ENCODE measurements around the gene ENHO. TPM values are rescaled to one million over a fixed set of nuclear protein-coding genes. Genes with fewer than 3 reads are reported as not detected.

Gene ENHO
- total and polyA plus RNA-seq, 10 of the 15 experiments (the other 5 are each of a cell fraction or from before 2014, with no cell fraction given) = not detected

GRCh38 chr9:34555500-34555899 lies 32.7 kb upstream of the ENHO start:
- WGBS (ENCODE audit: insufficient coverage, insufficient replicate concordance, low lambda C conversion rate, missing lambda C conversion rate) = 32% methylated on average over 5 of the region's 5 CpGs
- H3K79me2 ChIP-seq (ENCODE audit: control insufficient read depth, insufficient read depth, low read length) = no peaks in the 10 kb centered on the region
- H3K9me3 ChIP-seq (replicated peaks; ENCODE audit: control insufficient read depth, insufficient read depth, low read length) = no peaks in the 10 kb centered on the region
- ATAC-seq (no peak), FAIRE-seq (no peak), DNase-seq (ENCODE audit: low read depth, low spot score) (no peak)
- H3K27ac ChIP-seq (ENCODE audit: control insufficient read depth, insufficient read depth) = no peak overlapping the region
- H3K9ac ChIP-seq (ENCODE audit: control insufficient read depth, insufficient read depth, low read length) = no peak overlapping the region
- ChIA-PET CTCF (no interaction called here), RAD21 (ENCODE audit: unreplicated experiment) (no interaction called here), POLR2A (no interaction called here), SMC1A (ENCODE audit: uncharacterized antibody, unreplicated experiment) (no interaction called here)
- in situ Hi-C loops (cut with MboI) = no loop called here
- no peaks in the 10 kb centered on the region for H3K4me1 ChIP-seq (ENCODE audit: control insufficient read depth, insufficient read depth, low read length)
- intact Hi-C loops (cut with micrococcal nuclease; ENCODE audit: unreplicated experiment) = no loop called here
- H2AFZ ChIP-seq (ENCODE audit: control insufficient read depth, low read depth, low read length) = no peak overlapping the region
- no peaks in the 10 kb centered on the region; the same call in none of the 2 replicates for H4K20me1 ChIP-seq (ENCODE audit: control insufficient read depth, insufficient read depth)
- no TSS peak for BruUV-seq (replicated peaks)
- H3K4me2 ChIP-seq (ENCODE audit: control insufficient read depth, insufficient read depth) = no peak overlapping the region
- H3K27me3 ChIP-seq (replicated peaks in 1 of 2; ENCODE audit: control insufficient read depth in 2 of 2, insufficient read depth in 2 of 2, low read length in 1 of 2) = peaks cover 0 to 6% of the 10 kb centered on the region in 2 experiments
- H3K4me3 ChIP-seq = no peak overlapping the region
- no peaks in the 10 kb centered on the region for H3K36me3 ChIP-seq (ENCODE audit: control insufficient read depth in 2 of 2, insufficient read depth in 2 of 2, low read length in 1 of 2)
- TF ChIP-seq IRF3 (IDR thresholded peaks at IDR 0.05) (no peak), ZNF274 (IDR thresholded peaks at IDR 0.05; ENCODE audit: insufficient read depth, insufficient read length) (no peak), MEF2A (IDR thresholded peaks at IDR 0.05; ENCODE audit: insufficient read depth, low read depth, low read length) (no peak), ZNF687 (IDR thresholded peaks at IDR 0.05) (no peak), NR2F1 (conservative IDR thresholded peaks at IDR 0.05) (no peak), PKNOX1 (IDR thresholded peaks at IDR 0.05) (no peak), SMAD5 (IDR thresholded peaks at IDR 0.05; ENCODE audit: low read depth) (no peak), ETV6 (conservative IDR thresholded peaks at IDR 0.05 in 1 of 2, IDR thresholded peaks at IDR 0.05 in 1 of 2; ENCODE audit: borderline replicate concordance in 1 of 2, low read depth in 1 of 2) (no peak), NR2C1 (IDR thresholded peaks at IDR 0.05) (no peak), ZBTB4 (CRISPR knock-in tag; IDR thresholded peaks at IDR 0.05) (no peak), PAX8 (IDR thresholded peaks at IDR 0.05) (no peak), BCLAF1 (IDR thresholded peaks at IDR 0.05) (no peak)

Data from GM12878 (cell line).